Body of pancreas (tissue), 4 donors: ENCODE measurements around the gene KCNQ5.

Experiments
- CTCF ChIP-seq, 7 experiments: fragments of 450-650 bp in 4 of 7; fragments of 200-600 bp in 3 of 7; sonication (generic) in 3 of 7; IDR thresholded peaks; one replicate each; pipeline ENCODE4 v1.5.1; 2016 to 2019; ENCODE audit warnings: antibody characterized with exemption in 7 of 7
- POLR2A ChIP-seq, 3 donors: fragments of 450-650 bp; IDR thresholded peaks; one replicate each; pipeline ENCODE4 v1.6.1; 2016; ENCODE audit warnings: antibody characterized with exemption in 3 of 3, mild to moderate bottlenecking in 2 of 3

DNA sequence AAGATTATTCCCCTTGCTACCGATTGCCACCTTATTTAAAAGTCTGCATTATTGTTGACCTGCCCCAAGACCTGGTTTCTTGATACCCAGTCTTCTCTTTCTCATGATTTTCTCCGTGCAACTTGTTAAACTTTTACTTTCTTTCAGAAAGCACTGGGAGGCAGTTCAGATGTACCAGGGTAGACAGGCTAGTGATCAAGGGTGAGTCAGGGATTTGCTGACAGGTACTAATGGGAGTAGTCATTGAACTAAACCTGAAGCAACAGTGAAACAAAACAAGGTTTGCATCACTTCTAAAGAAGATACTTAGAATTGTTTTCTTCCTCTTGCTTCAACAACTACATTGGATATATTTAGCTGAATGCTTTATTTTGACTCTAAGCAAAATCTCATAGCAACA is 124.4 kb downstream of the KCNQ5 start:
- no peak for TF ChIP-seq CTCF (IDR thresholded peaks at IDR 0.05)
- no peak for TF ChIP-seq POLR2A (IDR thresholded peaks at IDR 0.05)
